SH-SY5Y (cell line): Measurements from ENCODE around the gene NECTIN1.

ENCODE experiments used
- GATA2 ChIP-seq: IDR thresholded peaks from 2 replicates; pipeline ENCODE4 v1.6.1; 2011; ENCODE audit warnings: mild to moderate bottlenecking, low read depth, low read length
- GATA3 ChIP-seq: IDR thresholded peaks from 2 replicates; pipeline ENCODE4 v1.6.1; 2011; ENCODE audit warnings: low read depth, mild to moderate bottlenecking, low read length, moderate library complexity

Gene NECTIN1

GRCh38 chr11:119730789-119731386 lies 1.9 kb upstream of the NECTIN1 start:
- no peak for TF ChIP-seq GATA3
- TF ChIP-seq GATA2, result peak; percentile 63

- TF ChIP-seq GATA3 (no peak), GATA2 (no peak)
Measured at GRCh38 chr11:119729951-119730613, 1.1 kb upstream of the NECTIN1 start.

- TF ChIP-seq GATA3 (no peak), GATA2 (no peak)
Measured at GRCh38 chr11:119729581-119729927, 554 bp upstream of the NECTIN1 start.

- TF ChIP-seq GATA2 (no peak), GATA3 (no peak)
Measured at GRCh38 chr11:119728211-119728626, 781 bp downstream of the NECTIN1 start.

GRCh38 chr11:119727523-119728151 lies 1.4 kb downstream of the NECTIN1 start:
- TF ChIP-seq GATA3, result no peak
- no peak for TF ChIP-seq GATA2

- TF ChIP-seq GATA2 (no peak), GATA3 (no peak)
Measured at GRCh38 chr11:119726585-119727522, 2.1 kb downstream of the NECTIN1 start.

- TF ChIP-seq GATA2, result no peak
- no peak for TF ChIP-seq GATA3
Measured at GRCh38 chr11:119726150-119726553, 2.8 kb downstream of the NECTIN1 start.

GRCh38 chr11:119724956-119725355 lies 4.0 kb downstream of the NECTIN1 start:
- TF ChIP-seq GATA2, result no peak
- TF ChIP-seq GATA3, result no peak

GRCh38 chr11:119723952-119724325 lies 5.1 kb downstream of the NECTIN1 start:
- TF ChIP-seq GATA3 (no peak), GATA2 (no peak)

- TF ChIP-seq GATA2, result peak; percentile 36
- TF ChIP-seq GATA3, result no peak
Measured at GRCh38 chr11:119723243-119723951, 5.6 kb downstream of the NECTIN1 start.

- no peak for TF ChIP-seq GATA3
- no peak for TF ChIP-seq GATA2
Measured at GRCh38 chr11:119722281-119722794, 6.7 kb downstream of the NECTIN1 start.

GRCh38 chr11:119721129-119722120 lies 7.6 kb downstream of the NECTIN1 start:
- TF ChIP-seq GATA2 (no peak), GATA3 (no peak)
